K562 (cell line): ENCODE measurements around the gene CFAP20DC. TPM values are rescaled to one million over a fixed set of nuclear protein-coding genes. Genes with fewer than 3 reads are reported as not detected.

ENCODE experiments used
- ATAC-seq: fragments of 200-7000 bp; cut with Tn5 transposase; 3 replicates; pipeline ENCODE4 v1.9.1; 2020; ENCODE audit warnings: moderate library complexity
- BruUV-seq: library from RNA; stranded (reverse); fragments of 400-500 nt; replicated peaks from 2 replicates; lab custom pipeline; 2021; lab: Mats Ljungman, UMichigan
- CTCF ChIA-PET: fragments of 300-600 bp; formaldehyde crosslinking; extraction: SDS; loops from one replicate; lab custom pipeline; 2021; ENCODE audit warnings: low intra/inter-chr PET ratio; lab: Yijun Ruan, JAX
- POLR2A ChIA-PET: fragments of 300-600, 350-650 bp; sonication (Branson Sonifier 250); formaldehyde crosslinking; extraction: SDS; loops from one replicate; lab custom pipeline; 2021; ENCODE audit warnings: antibody characterized with exemption, inconsistent platforms; lab: Yijun Ruan, JAX
- DNase-seq, 4 experiments: peaks; one replicate each; pipeline versions ENCODE4 v3.0.0 to v3.0.0-alpha.2; 2011 to 2018; ENCODE audit warnings: low spot score in 3 of 4, mixed read lengths in 3 of 4; ENCODE audit errors: extremely low read depth in 1 of 4
- FAIRE-seq: peaks from 2 replicates; lab custom pipeline; 2011; peaks lifted over from hg19 to GRCh38; lab: Jason Lieb, UNC
- H2AFZ ChIP-seq: 2 replicates; pipeline ENCODE4 v1.6.0; 2011; ENCODE audit warnings: low read depth, low read length, control low read depth, inconsistent platforms
- H3K27ac ChIP-seq: fragments of 200-600 bp; 3 replicates; pipeline ENCODE4 v1.8.0; 2011; ENCODE audit warnings: low read depth, mild to moderate bottlenecking, control low read depth, inconsistent platforms, low read length, moderate library complexity, mixed read lengths; ENCODE audit errors: extremely low read depth
- H3K27me3 ChIP-seq, 2 experiments: fragments of 300-600 bp in 1 of 2; 2 replicates in 1 of 2; 3 replicates in 1 of 2; pipeline versions ENCODE4 v1.6.0 to v1.8.0; 2011; ENCODE audit warnings: inconsistent platforms in 2 of 2, low read length in 2 of 2, mild to moderate bottlenecking in 1 of 2, mixed read lengths in 1 of 2, moderate library complexity in 1 of 2; ENCODE audit not compliant: control insufficient read depth in 2 of 2, insufficient read depth in 2 of 2
- H3K36me3 ChIP-seq: fragments of 300-600 bp; 3 replicates; pipeline ENCODE4 v1.8.0; 2011; ENCODE audit warnings: mild to moderate bottlenecking, low read length, inconsistent platforms; ENCODE audit not compliant: control insufficient read depth, insufficient read depth
- H3K4me1 ChIP-seq, 2 experiments: fragments of 200-600 bp in 1 of 2; replicated peaks in 1 of 2; 2 replicates in 1 of 2; 3 replicates in 1 of 2; pipeline versions ENCODE4 v1.5.1 to v1.8.0; 2011; ENCODE audit warnings: inconsistent platforms in 2 of 2, low read length in 2 of 2, mild to moderate bottlenecking in 1 of 2, mixed read lengths in 1 of 2, moderate library complexity in 1 of 2; ENCODE audit not compliant: control insufficient read depth in 2 of 2, insufficient read depth in 2 of 2
- H3K4me2 ChIP-seq: 2 replicates; pipeline ENCODE4 v1.6.1; 2011; ENCODE audit warnings: low read length, control low read depth, inconsistent platforms, mixed read lengths; ENCODE audit not compliant: insufficient read depth
- H3K4me3 ChIP-seq: fragments of 200-600 bp; sonication (generic), shearing (Covaris generic); 2 replicates; pipeline ENCODE4 v1.5.1; 2016; ENCODE audit warnings: control low read depth, inconsistent platforms
- H3K79me2 ChIP-seq: fragments of 200-600 bp; 3 replicates; pipeline ENCODE4 v1.8.0; 2011; ENCODE audit warnings: low read length, inconsistent platforms; ENCODE audit not compliant: control insufficient read depth, insufficient read depth
- H3K9ac ChIP-seq, 2 experiments: 2 replicates each; pipeline versions ENCODE4 v1.6.0 to v1.6.1; 2011; ENCODE audit warnings: low read depth in 2 of 2, low read length in 2 of 2, control low read depth in 1 of 2, inconsistent platforms in 1 of 2, mild to moderate bottlenecking in 1 of 2, mixed read lengths in 1 of 2; ENCODE audit not compliant: insufficient read depth in 1 of 2
- H3K9me1 ChIP-seq: one replicate; pipeline ENCODE4 v1.6.0; 2011; ENCODE audit warnings: inconsistent platforms, mild to moderate bottlenecking, low read length, moderate library complexity; ENCODE audit not compliant: control insufficient read depth, insufficient read depth
- H3K9me3 ChIP-seq: replicated peaks from 2 replicates; pipeline ENCODE4 v1.5.1; 2011; ENCODE audit warnings: low read depth, low read length, inconsistent platforms; ENCODE audit not compliant: control insufficient read depth, insufficient read depth
- H4K20me1 ChIP-seq: replicated peaks from 2 replicates; pipeline ENCODE4 v1.6.1; 2011; ENCODE audit warnings: low read length, inconsistent platforms, mixed read lengths; ENCODE audit not compliant: control insufficient read depth, insufficient read depth
- ATF7 ChIP-seq: fragments of 450-650 bp; IDR thresholded peaks from 2 replicates; pipeline ENCODE4 v1.7.1; 2014; ENCODE audit warnings: mild to moderate bottlenecking, moderate library complexity
- BCL6 ChIP-seq: fragments of 250-450 bp; sonication (Bioruptor Pico); IDR thresholded peaks from 2 replicates; pipeline ENCODE4 v1.4.0; 2020
- CREM ChIP-seq: IDR thresholded peaks from 2 replicates; pipeline ENCODE4 v1.6.1; 2014; ENCODE audit warnings: antibody characterized with exemption, low read depth
- GMEB1 ChIP-seq: fragments of 250-450 bp; sonication (Bioruptor Pico); IDR thresholded peaks from 2 replicates; pipeline ENCODE4 v1.4.0; 2020; ENCODE audit warnings: mild to moderate bottlenecking
- RFX5 ChIP-seq: IDR thresholded peaks from 2 replicates; pipeline ENCODE4 v1.6.1; 2011; ENCODE audit warnings: low read depth, mild to moderate bottlenecking, improper control_type of control experiment, low read length
- SRSF7 ChIP-seq: fragments of 200-400 bp; formaldehyde crosslinking; optimal IDR thresholded peaks from 2 replicates; pipeline ENCODE3; 2017; ENCODE audit warnings: mild to moderate bottlenecking, low read depth, low read length
- TFAP4 ChIP-seq: sonication (generic); formaldehyde crosslinking; IDR thresholded peaks from 2 replicates; pipeline ENCODE4 v1.8.0; 2022; ENCODE audit warnings: missing genetic modification reagents, mild to moderate bottlenecking, moderate library complexity, borderline replicate concordance
- in situ Hi-C: fragments of 300-500 bp; cut with MboI; formaldehyde crosslinking; loops from 4 replicates; pipeline ENCODE4 v1.15.0; 2018; ENCODE audit warnings: inconsistent platforms, mixed read lengths
- intact Hi-C: fragments of 100-400 bp; cut with micrococcal nuclease; formaldehyde crosslinking; loops from 2 replicates; pipeline ENCODE4 v1.14.2; 2022
- polyA plus RNA-seq, 8 experiments: library from polyadenylated mRNA; depleted of rRNA in 4 of 8; stranded (reverse) in 5 of 8; unstranded in 3 of 8; fragments of >200 nt; fragmentation: Nextera tagmentation in 2 of 8; fragmentation: Illumina TruSeq in 1 of 8; extraction: Ambion mirVana in 2 of 8; extraction: Trizol in 1 of 8; gene quantifications; 2 replicates each; pipeline versions ENCODE4 v1.2.1 to v1.2.3, GENCODE V29; 2011 to 2014; ENCODE audit warnings: inconsistent platforms in 1 of 8, missing spikeins in 1 of 8
- total RNA-seq, 7 experiments: library from RNA; depleted of rRNA in 6 of 7; stranded (reverse); fragments of >200 nt in 6 of 7; fragmentation: Illumina TruSeq in 2 of 7; extraction: Trizol in 2 of 7; gene quantifications; 2 replicates each; pipeline versions ENCODE4 v1.2.1 to v1.2.3, GENCODE V29; 2011 to 2021; ENCODE audit warnings: low replicate concordance in 1 of 7

Gene CFAP20DC
- total and polyA plus RNA-seq, 9 of the 15 experiments (the other 6 are each of a cell fraction or from before 2014, with no cell fraction given): 1.6 to 5.9 (median 4.6) TPM

- no peak for TF ChIP-seq ATF7
- no peak for TF ChIP-seq BCL6 (CRISPR knock-in tag)
- TF ChIP-seq RFX5: no peak
- TF ChIP-seq TFAP4 (CRISPR knock-in tag): no peak
These were observed 256.8 kb downstream of the CFAP20DC start (continued) for GRCh38 chr3:58792921-58793451.

GRCh38 chr3:58789385-58789784 lies 260.4 kb downstream of the CFAP20DC start:
- Histone ChIP-seq H3K9me3 (no peaks in the 10 kb centered on the region), H4K20me1 (no peaks in the 10 kb centered on the region), H3K4me1 (no peaks in the 10 kb centered on the region), H3K27me3 (no peaks in the 10 kb centered on the region), H3K79me2 (no peaks in the 10 kb centered on the region), H3K9ac (no peak overlapping the region), H3K4me3 (no peak overlapping the region), H3K4me2 (no peak overlapping the region), H3K27ac (no peak overlapping the region), H3K9me1 (no peaks in the 10 kb centered on the region), H2AFZ (no peak overlapping the region), H3K36me3 (peaks cover 3% of the 10 kb centered on the region; the same call in 1 of the 3 replicates)
- ATAC-seq (no peak), DNase-seq (no peak), FAIRE-seq (no peak)
- POLR2A ChIA-PET: no interaction called here
- TF ChIP-seq SRSF7 (no peak), GMEB1 (CRISPR knock-in tag) (no peak), CREM (no peak)
- in situ Hi-C loops (no loop called here), intact Hi-C loops (no loop called here)
- no TSS peak for BruUV-seq
- CTCF ChIA-PET: no interaction called here
